AG04449 (cell line): ENCODE results near the gene CASTOR1.

Experiments used
- CTCF ChIA-PET: fragments of 350-600 bp; formaldehyde crosslinking; extraction: SDS; loops from one replicate; lab custom pipeline; 2021; ENCODE audit warnings: antibody characterized with exemption; lab: Yijun Ruan, JAX
- POLR2A ChIA-PET: fragments of 400-600, 350-600 bp; formaldehyde crosslinking; extraction: SDS; loops from one replicate; lab custom pipeline; 2020; ENCODE audit warnings: antibody characterized with exemption, inconsistent platforms; lab: Yijun Ruan, JAX
- DNase-seq: peaks from one replicate; pipeline ENCODE4 v3.0.0-alpha.2; 2010; ENCODE audit warnings: low read depth, low spot score
- H3K4me3 ChIP-seq: 2 replicates; pipeline ENCODE4 v1.5.1; 2011; ENCODE audit warnings: low read depth, mild to moderate bottlenecking, control low read depth, low read length
- TF ChIP-seq, protein P1 (sequence below): IDR thresholded peaks from one replicate; pipeline ENCODE4 v1.5.1; 2011; ENCODE audit warnings: mild to moderate bottlenecking, moderate library complexity, low read length, control low read depth, inconsistent platforms; ENCODE audit not compliant: insufficient read depth; ENCODE audit errors: missing control alignments

Gene CASTOR1

DNA sequence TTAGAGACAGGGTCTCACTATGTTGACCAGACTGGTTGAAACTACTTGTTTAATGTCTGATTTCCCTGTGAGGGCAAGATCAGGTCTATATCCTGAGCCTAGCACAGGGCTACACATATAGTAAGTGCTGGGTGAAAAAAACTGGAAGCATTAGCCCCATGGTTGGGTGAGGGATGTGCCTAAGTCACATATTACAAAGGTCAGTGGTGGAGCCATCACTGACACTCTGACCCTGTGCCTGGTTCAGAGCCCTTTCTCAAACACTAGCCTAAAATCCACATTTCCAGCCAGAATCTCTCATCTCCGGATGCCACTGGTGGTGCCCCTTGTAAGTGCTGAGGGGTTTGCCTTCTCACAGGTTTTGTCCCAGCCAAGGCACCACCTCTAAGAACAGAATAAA, 28.5 kb upstream of the CASTOR1 start:
- TF ChIP-seq, protein P1, sequence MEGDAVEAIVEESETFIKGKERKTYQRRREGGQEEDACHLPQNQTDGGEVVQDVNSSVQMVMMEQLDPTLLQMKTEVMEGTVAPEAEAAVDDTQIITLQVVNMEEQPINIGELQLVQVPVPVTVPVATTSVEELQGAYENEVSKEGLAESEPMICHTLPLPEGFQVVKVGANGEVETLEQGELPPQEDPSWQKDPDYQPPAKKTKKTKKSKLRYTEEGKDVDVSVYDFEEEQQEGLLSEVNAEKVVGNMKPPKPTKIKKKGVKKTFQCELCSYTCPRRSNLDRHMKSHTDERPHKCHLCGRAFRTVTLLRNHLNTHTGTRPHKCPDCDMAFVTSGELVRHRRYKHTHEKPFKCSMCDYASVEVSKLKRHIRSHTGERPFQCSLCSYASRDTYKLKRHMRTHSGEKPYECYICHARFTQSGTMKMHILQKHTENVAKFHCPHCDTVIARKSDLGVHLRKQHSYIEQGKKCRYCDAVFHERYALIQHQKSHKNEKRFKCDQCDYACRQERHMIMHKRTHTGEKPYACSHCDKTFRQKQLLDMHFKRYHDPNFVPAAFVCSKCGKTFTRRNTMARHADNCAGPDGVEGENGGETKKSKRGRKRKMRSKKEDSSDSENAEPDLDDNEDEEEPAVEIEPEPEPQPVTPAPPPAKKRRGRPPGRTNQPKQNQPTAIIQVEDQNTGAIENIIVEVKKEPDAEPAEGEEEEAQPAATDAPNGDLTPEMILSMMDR = no peak
- no peak for DNase-seq
- ChIA-PET CTCF (interaction anchor here (1.2 kb wide), 2 partner anchors 30 to 32 kb away, joined by 3 read pairs; no protein-coding TSS in a partner anchor), POLR2A (interaction anchor here (1.2 kb wide), 1 partner anchor 9 kb away, joined by 3 read pairs; the partner anchor contains the start of gene TBC1D10A)
- no peak overlapping the region for H3K4me3 ChIP-seq

DNA sequence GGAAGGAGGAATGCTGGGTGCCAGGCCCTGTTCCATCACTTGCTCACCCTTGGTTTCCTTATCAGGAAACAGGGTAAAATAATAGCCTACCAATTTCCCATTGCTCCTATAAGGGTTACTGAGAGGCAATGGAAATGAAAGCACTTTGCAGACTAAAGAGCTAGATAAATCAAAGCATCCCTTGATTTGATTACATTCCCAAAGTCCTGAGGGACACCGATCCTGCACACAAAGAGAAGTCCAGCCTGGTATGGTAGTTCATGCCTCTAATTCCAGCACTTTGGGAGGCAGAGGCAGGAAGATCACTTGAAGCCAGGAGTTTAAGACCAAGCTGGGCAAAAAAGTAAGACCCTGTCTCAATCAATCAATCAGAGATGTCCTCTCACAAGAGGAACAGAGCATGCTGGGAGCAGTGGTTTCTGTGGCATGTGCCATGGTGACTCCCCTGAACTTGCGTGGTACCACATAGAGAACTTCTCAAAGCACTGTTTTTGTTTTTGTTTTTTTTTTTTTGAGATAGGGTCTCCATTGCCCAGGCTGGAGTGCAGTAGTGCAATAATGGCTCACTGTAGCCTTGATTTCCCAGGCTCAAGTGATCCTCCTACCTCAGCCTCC, 26.8 kb upstream of the CASTOR1 start:
- TF ChIP-seq, protein P1 = no peak
- no peak overlapping the region for H3K4me3 ChIP-seq
- DNase-seq = no peak
- POLR2A ChIA-PET = no interaction called here
- CTCF ChIA-PET = interaction anchor here (1.1 kb wide), 1 partner anchor 208 kb away, joined by 4 read pairs; no protein-coding TSS in a partner anchor

- ChIA-PET POLR2A (no interaction called here), CTCF (interaction anchor here (0.5 to 4.7 kb wide), 2 partner anchors 26 to 45 kb away, joined by 3 to 25 read pairs; partner anchors contain the start of gene CASTOR1)
- no peak overlapping the region for H3K4me3 ChIP-seq
- TF ChIP-seq, protein P1 = no peak
- DNase-seq = no peak
Measured at GRCh38 chr22:30314915-30315314, 25.6 kb upstream of the CASTOR1 start.

DNA sequence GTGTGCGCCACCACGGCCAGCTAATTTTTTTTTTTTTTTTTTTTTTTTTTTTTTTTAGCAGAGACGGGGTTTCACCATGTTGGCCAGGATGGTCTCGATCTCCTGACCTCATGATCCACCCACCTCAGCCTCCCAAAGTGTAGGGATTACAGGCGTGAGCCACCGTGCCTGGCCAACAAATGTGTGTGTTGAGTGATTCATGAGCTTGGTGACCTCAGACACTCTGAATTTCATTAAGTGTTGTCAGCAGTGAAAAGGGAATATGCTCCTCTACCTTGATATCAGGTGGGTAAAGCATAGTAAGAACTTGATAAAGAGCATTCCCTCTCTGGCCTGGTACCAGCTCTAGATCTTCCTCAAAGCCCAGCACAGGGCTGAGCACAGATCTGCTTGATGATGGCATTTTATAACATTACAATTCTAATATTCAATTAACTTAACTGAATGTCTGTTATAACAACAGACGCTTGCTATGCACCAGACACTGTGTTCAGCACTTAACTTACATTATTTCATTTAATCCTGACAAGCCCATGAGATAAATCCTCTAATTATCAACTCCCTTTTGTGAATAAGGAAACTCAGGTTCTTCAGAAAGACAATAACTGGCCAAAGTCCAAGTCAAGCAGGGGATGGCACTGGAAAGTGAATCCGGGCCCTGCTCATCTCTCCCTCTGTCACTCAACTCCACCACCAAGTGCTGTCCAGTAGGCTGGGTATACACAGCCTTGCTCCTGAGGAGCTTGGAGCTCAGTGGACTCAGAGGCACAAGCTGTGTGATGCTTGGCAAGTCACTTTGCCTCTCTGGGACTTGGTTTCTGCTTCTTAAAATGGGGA, 24.4 kb upstream of the CASTOR1 start:
- POLR2A ChIA-PET = interaction anchor here (1.7 kb wide), 1 partner anchor 43 kb away, joined by 8 read pairs; the partner anchor contains the start of genes CCDC157 and SF3A1
- TF ChIP-seq, protein P1 = no peak
- H3K4me3 ChIP-seq = no peak overlapping the region
- CTCF ChIA-PET = interaction anchor here (0.6 to 4.7 kb wide), 6 partner anchors 7 to 224 kb away, joined by 3 to 25 read pairs (median 4); partner anchors contain the start of gene CASTOR1
- DNase-seq = no peak

GRCh38 chr22:30312053-30312452, 22.7 kb upstream of the CASTOR1 start:
- CTCF ChIA-PET = interaction anchor here (1.2 to 4.7 kb wide), 7 partner anchors 9 to 204 kb away, joined by 3 to 25 read pairs (median 4); partner anchors contain the start of gene CASTOR1
- TF ChIP-seq, protein P1 = no peak
- H3K4me3 ChIP-seq = no peak overlapping the region
- no peak for DNase-seq
- POLR2A ChIA-PET = interaction anchor here (0.6 to 1.9 kb wide), 6 partner anchors 9 to 73 kb away, joined by 3 to 8 read pairs (median 4); partner anchors contain the start of genes CCDC157, SF3A1 and TBC1D10A
